GM12891 (cell line): ENCODE results near the gene CTSE.
"Not testable (repeated sequence)": the region's sequence is repeated elsewhere in the genome, so short reads cannot be mapped to it uniquely, and the experiment has no call there.

Experiments used
- DNase-seq: peaks from one replicate; pipeline ENCODE4 v3.0.0; 2011; ENCODE audit warnings: low spot score; ENCODE audit not compliant: insufficient read length
- FAIRE-seq: peaks from 2 replicates; lab custom pipeline; 2011; peaks lifted over from hg19 to GRCh38; lab: Jason Lieb, UNC
- PAX5 ChIP-seq: IDR thresholded peaks from 2 replicates; pipeline ENCODE4 v1.6.1; 2011; ENCODE audit warnings: low read length, moderate library complexity, mild to moderate bottlenecking; ENCODE audit not compliant: insufficient read depth, severe bottlenecking
- POLR2A ChIP-seq: IDR thresholded peaks from 2 replicates; pipeline ENCODE4 v1.6.1; 2011; ENCODE audit warnings: low read depth, low read length, control low read depth
- POLR2AphosphoS5 ChIP-seq: IDR thresholded peaks from 2 replicates; pipeline ENCODE4 v1.6.1; 2011; ENCODE audit warnings: low read depth, low read length, control low read depth
- POU2F2 ChIP-seq: IDR thresholded peaks from 2 replicates; pipeline ENCODE4 v1.6.1; 2011; ENCODE audit warnings: low read depth, mild to moderate bottlenecking, control low read depth, low read length, moderate library complexity
- SPI1 ChIP-seq: IDR thresholded peaks from 2 replicates; pipeline ENCODE4 v1.6.1; 2011; ENCODE audit warnings: low read depth, low read length, control low read depth
- TAF1 ChIP-seq: IDR thresholded peaks from 2 replicates; pipeline ENCODE4 v1.6.1; 2011; ENCODE audit warnings: low read depth, low read length, control low read depth

The CTSE gene

DNA sequence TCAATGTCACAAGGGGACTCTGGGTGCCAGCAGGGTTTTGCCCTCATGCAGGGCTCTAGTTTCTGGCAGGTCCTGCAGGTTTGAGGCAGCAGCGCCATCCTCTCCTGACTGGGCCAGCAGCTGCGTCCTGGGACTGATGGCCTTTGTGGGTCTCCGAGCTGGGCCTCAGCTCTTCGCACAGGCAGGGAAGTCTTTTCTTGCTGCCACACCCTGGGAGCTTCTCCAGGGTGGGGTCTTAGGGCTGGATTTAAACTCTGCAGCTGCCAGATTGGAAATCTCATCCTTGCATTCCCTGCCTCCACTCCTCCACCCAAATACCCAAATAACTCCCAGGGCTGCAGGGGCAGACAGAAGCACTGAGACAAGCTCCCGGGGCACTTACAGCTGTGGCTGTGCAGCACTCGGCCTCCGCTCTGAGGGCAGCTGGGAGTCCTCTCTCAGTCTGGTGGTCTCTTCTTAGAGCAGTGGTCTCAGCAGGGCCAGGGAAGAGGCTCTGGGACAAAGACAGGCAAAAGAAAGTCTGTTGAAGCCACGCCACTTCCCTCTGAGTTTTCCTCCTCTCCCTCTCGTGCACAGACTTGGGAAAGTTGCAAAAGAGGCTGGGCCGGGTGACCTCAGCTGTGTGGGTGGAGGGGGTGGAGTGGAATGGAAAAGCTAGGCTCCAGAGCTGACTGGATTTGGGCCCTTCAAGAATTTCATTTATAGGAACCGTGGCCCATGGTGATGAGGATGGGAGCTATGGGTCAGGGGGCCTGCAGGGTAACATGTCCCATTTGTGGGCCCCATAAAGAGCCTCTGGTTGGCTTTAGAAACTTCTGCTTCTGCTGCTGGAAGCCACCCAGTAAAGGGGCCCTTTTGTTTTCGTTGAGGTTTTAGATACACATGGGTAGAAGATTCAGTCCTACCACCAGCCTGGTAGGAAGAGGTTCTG, 20.6 kb downstream of the CTSE start, which contains the start of gene RAB7B:
RAB7B (minus strand) TSS at position 525 of the 931 bp plus-strand sequence. CDS start 9,260 bp downstream, outside the sequence.
- DNase-seq (no peak), FAIRE-seq (no peak)
- TF ChIP-seq PAX5 = no peak
- no peak for TF ChIP-seq POLR2AphosphoS5
- no peak for TF ChIP-seq SPI1
- TF ChIP-seq TAF1 = no peak

DNA sequence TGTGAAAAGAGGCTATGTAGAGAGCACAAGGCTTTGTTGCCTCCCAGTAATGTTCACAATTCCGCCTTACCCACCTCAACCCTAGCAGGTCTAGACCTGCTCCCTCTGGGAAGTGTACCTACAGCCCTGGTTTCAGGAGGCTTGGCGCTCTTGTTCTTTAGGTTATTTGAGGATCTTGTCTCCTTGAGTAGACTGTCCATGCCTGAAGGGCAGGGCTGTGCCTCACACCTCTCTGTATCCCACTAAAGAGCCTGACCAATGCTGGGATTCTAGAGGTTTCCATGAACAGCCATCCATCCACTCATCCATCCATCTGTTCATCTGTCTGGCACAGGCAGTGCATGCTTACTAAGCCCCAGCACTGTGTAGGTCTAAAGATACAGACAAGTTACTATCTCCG, 21.5 kb downstream of the CTSE start:
- no peak for FAIRE-seq
- TF ChIP-seq SPI1 (no peak), POU2F2 (no peak), TAF1 (no peak), POLR2A (no peak), POLR2AphosphoS5 (no peak)
- no peak for DNase-seq

DNA sequence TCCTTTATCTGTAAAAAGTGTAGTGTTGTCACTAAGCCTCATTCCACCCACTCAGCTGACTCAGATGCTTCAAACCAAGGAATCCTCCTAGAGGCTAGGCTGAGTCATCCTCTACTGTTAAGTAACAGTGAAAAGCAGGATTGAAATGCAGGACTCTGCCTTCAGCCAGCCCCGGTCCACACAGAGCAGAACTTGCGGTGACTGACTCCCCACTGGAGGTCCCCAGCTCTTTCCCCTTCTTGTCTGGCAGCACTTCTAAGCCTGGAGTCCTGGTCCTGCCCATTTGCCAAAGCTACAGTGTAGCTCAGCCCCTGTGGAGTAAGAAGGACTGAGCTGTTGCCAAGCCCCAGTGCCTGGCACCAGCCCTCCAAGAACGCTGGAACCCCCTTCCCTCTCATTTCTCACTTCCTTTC, 22.2 kb downstream of the CTSE start:
- DNase-seq = no peak
- TF ChIP-seq SPI1 = no peak
- no peak for TF ChIP-seq POU2F2
- no peak for TF ChIP-seq POLR2AphosphoS5
- no peak for TF ChIP-seq TAF1
- no peak for TF ChIP-seq PAX5
- no peak for TF ChIP-seq POLR2A
- no peak for FAIRE-seq

DNA sequence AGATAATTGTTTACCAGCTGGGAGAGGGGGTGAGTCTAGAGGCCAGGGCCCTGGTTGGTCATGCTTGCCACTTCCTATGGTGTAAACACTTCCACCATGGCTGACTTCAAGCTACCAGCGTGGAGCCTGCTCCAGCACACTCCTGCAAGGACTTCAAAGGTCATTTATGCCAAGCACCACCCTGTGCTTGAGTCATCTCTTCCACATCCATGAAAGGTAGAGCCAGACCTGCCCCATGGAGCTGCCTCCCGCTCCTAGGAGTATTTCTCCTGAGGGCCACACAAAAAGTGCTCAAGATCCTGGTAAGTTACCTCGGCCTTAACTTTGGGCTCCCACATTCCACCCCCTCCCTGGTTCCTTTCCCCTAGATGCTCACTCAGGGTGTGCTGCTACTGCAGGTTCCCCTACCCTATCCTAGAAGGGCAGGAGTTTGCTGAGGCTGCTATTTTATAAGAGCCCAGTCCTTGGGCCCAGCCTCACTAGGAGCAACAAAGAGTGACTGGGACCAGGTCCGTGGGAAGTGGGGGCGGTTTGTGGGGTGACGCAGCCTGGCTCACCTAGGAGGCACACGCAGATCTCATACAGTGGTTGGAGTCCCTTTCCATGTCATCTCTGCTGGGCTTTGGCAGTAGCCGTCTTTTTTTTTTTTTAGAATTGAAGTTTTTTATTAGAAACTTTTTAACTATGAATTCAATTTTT, 22.9 kb downstream of the CTSE start:
- TF ChIP-seq TAF1 (no peak), POLR2AphosphoS5 (no peak), SPI1 (no peak), PAX5 (no peak), POLR2A (no peak), POU2F2 (no peak)
- no peak for FAIRE-seq
- DNase-seq = no peak

DNA sequence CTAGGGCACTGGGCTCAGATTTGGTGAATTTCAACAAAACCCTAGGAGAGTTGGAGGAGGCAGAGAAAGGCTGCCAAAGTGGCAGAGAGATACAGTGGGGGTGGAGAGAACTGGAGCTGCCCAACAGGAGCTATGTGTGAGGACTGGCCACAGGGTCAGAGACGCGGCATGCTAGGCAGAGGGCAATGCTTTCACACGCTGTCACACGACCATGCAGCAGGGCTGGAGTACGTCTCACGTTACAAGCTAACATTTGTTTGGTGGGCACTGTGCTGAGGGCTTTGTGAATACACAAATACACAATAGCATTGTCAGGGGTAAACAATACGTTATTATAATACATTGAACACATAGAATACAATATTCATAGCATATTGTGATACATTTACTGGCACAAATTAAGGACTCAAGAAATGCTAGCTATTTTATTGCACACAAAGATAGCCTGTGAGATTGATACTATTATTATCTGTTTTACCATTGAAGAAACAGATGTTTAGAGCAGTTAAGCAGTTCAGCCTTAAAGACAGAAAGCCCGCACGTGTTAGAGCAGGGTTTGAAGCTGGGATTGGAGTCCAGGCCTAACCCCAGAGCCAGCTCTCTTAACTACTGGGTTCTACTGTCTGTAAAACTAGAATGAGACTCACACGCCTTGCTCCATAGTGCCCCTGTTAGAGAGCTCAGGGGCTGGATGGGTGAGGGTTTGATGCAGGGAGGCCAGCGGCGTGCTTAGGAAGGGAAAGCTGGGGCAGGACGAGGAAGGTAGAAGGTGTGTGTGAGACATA, 25.0 kb downstream of the CTSE start:
- FAIRE-seq (no peak), DNase-seq (no peak)

DNA sequence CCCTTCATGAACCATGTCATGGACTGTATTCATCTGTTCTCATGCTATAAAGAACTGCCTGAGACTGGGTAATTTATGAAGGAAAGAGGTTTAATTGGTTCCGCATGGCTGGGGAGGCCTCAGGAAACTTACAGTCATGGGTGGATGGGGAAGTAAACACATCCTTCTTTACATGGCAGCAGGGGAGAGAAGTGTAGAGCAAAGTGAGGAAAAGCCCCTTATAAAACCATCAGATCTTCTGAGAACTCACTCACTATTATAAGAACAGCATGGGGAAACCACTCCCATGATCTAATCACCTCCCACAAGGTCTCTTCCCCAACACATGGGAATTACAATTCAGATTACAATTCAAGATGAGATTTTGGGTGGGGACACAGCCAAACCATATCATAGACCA, 27.1 kb downstream of the CTSE start:
- DNase-seq, FAIRE-seq: not testable (repeated sequence)

More for the DNA sequence above, 25.0 kb downstream of the CTSE start:
- no peak for TF ChIP-seq PAX5
- no peak for TF ChIP-seq POU2F2
- TF ChIP-seq SPI1 = no peak
- no peak for TF ChIP-seq POLR2AphosphoS5
- no peak for TF ChIP-seq TAF1
- no peak for TF ChIP-seq POLR2A

DNA sequence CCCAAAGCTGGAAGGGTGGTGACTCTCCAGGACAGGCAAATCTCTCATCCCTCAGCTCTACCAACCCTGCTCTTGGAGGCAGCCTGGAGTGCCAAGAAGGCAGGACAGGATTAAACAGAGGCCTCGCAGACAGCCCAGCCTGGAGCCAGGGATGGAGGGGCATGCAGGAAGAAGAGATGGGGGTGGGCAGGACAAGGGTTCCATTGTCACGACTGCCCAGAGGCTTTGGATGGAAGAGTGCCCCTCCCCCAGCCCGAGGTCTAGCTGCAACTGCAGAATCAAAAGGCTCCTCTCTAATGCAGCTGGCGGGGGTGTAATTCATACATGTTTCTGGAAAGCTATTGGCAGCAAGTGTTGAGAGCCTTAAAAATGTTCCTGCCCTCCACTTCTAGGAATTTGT, 29.3 kb downstream of the CTSE start:
- FAIRE-seq = no peak
- DNase-seq = no peak
- TF ChIP-seq POLR2AphosphoS5 (no peak), TAF1 (no peak), POLR2A (no peak), POU2F2 (no peak), SPI1 (no peak), PAX5 (no peak)

DNA sequence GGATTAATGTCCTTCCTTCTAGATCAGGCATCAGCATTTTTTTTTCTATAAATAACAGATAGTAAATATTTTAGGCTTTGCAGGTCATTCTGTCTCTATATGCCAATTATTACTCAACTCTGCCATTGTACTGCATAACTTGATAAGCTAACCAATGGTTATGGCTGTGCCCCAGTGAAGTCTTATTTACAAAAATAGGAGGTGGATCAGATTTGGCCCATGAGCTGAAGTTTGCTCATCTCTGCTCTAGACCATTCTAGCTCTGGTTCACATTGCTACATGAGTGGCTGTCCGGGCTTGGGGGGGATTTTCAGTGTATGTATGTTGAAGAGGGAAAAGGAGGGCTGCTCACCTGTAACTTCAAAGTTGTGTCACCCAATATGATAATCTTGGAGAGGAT, 30.6 kb downstream of the CTSE start:
- no peak for FAIRE-seq
- TF ChIP-seq PAX5 = no peak
- TF ChIP-seq TAF1 = no peak
- no peak for TF ChIP-seq POU2F2
- TF ChIP-seq SPI1 = no peak
- TF ChIP-seq POLR2A = no peak
- no peak for TF ChIP-seq POLR2AphosphoS5
- DNase-seq = no peak

DNA sequence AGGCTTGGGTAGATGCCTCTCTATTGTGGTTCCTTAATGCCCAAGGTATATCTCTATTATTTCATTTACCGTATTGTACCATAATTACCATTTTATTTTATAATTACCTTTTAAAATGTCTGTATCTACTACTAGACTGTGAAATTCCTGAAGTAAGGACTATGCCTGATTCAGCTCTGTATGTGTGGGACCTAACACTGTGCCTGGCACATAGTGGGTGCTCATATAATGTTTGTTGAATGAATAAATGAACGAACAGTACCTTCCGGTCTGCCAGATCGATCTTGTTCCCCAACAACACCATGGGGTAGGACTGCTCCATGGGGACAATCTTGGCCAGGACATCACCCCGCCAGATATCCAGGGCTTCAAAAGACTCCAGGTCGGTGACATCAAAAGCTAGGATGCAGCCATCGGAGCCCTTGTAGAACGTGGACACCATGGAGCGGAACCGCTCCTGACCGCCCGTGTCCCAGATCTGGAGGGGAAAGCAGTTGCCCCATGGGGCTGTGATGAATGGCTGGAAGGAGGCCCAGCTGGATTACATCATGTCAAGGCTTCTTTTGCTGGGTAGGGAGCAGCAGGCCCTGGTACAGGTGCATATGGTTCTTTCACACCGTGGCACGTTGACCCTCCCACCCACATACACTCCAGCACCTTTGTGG, 31.3 kb downstream of the CTSE start:
- no peak for TF ChIP-seq POU2F2
- no peak for TF ChIP-seq POLR2A
- TF ChIP-seq POLR2AphosphoS5 = no peak
- no peak for TF ChIP-seq TAF1
- no peak for TF ChIP-seq SPI1
- FAIRE-seq = no peak
- DNase-seq = no peak
